Lower leg skin (tissue), 3 donors: ENCODE results near the gene TNIK.

ENCODE experiments used
- CTCF ChIP-seq, 3 donors: fragments of 450-650 bp; IDR thresholded peaks; one replicate each; pipeline ENCODE4 v1.5.1; 2016; ENCODE audit warnings: antibody characterized with exemption in 3 of 3, mild to moderate bottlenecking in 3 of 3, moderate library complexity in 2 of 3
- POLR2A ChIP-seq, 2 donors: fragments of 450-650 bp; IDR thresholded peaks; one replicate each; pipeline ENCODE4 v1.6.1; 2016 to 2017; ENCODE audit warnings: antibody characterized with exemption in 2 of 2, mild to moderate bottlenecking in 1 of 2, moderate library complexity in 1 of 2

GRCh38 chr3:171142985-171143384 is 317.2 kb downstream of the TNIK start:
- TF ChIP-seq CTCF (IDR thresholded peaks at IDR 0.05) (no peak), POLR2A (IDR thresholded peaks at IDR 0.05) (no peak)
